G401 (cell line): Measurements from ENCODE around the gene ZNF827. TPM values are rescaled to one million over a fixed set of nuclear protein-coding genes. Genes with fewer than 3 reads are reported as not detected.

Source experiments
- DNase-seq: peaks from one replicate; pipeline ENCODE4 v3.0.0-alpha.2; 2015; ENCODE audit warnings: low spot score
- in situ Hi-C: cut with HindIII; loops from 2 replicates; pipeline ENCODE4 v1.10.0; 2016; ENCODE audit warnings: low sequenced_read_pairs, mixed read lengths
- total RNA-seq: library from RNA; depleted of rRNA; stranded (reverse); fragments of >200 nt; shearing (Covaris generic); gene quantifications from 2 replicates; pipeline ENCODE4 v1.2.3, GENCODE V29; 2014

Gene ZNF827
- total RNA-seq, 1 experiment from 2014 or later: 2.1 TPM

DNA sequence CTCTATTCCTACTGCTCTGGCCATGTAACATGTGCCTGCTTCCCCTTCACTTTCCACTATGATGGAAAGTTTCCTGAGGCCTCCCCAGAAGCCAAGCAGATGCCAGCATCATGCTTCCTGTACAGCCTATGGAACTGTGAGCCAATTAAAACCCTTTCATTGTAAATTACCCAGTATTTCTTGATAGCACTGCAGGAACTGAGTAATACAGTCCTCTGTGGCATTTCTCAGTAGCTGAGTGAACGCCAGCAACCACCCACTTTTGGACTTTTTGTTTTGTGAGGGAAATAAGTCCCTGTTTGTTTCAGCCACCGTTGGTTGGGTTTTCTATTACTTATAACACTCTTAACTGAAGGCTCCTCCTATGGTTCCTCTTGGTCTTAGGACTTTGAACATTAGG is 154.6 kb downstream of the ZNF827 start:
- in situ Hi-C loops: no loop called here
- no peak for DNase-seq

- no peak for DNase-seq
- in situ Hi-C loops: no loop called here
These were observed 155.9 kb downstream of the ZNF827 start for GRCh38 chr4:145782756-145783155.

- in situ Hi-C loops: no loop called here
- no peak for DNase-seq
These were observed 157.3 kb downstream of the ZNF827 start for GRCh38 chr4:145781351-145781750.

DNA sequence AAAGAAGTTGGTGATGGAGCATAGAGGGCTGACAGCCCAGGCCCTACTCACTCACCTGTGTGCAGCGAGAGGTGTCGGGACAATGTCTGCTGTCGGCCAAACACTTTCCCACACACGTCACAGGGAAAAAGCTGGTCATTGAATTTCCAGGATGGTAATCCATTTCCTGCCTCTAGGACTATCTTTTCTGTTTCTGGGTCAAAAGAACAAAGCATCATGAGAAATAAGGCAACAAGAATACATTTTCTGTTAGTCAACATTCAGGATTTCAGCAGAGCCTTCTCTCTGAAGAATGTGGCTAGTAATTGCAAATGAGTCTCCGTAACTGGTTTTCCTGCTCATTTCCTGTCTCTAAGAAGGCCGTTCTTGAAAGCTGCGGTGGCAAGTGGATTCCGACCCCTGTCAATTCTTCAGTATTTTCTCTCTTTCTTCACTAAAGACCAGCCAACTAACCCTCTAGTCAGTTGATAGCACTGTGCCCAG is 159.3 kb downstream of the ZNF827 start:
- DNase-seq: no peak

GRCh38 chr4:145776208-145776607 is 162.4 kb downstream of the ZNF827 start:
- in situ Hi-C loops: no loop called here
- DNase-seq: no peak

More for the DNA sequence above, 159.3 kb downstream of the ZNF827 start:
- in situ Hi-C loops: no loop called here

DNA sequence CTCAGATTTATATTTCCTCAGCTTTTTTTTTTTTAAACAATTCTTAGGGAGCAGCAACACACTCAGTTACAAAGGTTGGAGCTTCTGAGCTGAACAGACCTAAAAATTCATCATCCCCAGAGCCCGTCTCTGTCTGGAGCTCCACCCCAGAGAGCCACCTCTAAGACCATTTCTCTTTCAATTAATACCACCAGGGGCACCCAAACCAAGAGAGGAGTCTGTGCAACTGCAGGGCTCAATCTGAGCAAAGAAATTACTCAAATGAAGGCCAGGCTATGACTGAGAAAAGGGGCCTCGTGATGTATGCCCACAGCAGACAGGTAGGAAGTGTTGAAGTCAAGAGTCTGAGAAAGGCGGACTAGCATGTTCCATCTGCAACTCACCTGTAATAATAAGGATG is 163.2 kb downstream of the ZNF827 start:
- DNase-seq: no peak
- in situ Hi-C loops: no loop called here

GRCh38 chr4:145774473-145774872 is 164.2 kb downstream of the ZNF827 start:
- in situ Hi-C loops: no loop called here

GRCh38 chr4:145773581-145774234 is 164.9 kb downstream of the ZNF827 start:
- in situ Hi-C loops: no loop called here
- peak; percentile 49 for DNase-seq

More at GRCh38 chr4:145774473-145774872, 164.2 kb downstream of the ZNF827 start:
- DNase-seq: no peak

GRCh38 chr4:145772347-145772746 is 166.3 kb downstream of the ZNF827 start:
- in situ Hi-C loops: no loop called here
- no peak for DNase-seq

DNA sequence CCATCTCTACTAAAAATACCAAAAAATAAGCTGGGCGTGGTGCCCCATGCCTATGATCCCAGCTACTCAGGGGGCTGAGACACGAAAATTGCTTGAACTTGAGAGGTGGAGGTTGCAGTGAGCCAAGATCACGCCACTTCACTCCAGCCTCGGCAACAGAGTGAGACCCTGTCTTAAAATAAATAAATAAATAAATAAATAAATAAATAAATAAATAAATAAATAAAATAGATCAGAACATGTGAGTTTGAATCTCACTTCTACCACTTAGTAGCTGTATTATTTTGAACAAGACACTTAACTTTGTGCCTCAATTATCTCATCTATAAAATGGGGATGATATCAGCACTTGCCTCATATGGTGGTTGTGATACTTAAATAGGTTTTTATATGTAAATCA is 168.5 kb downstream of the ZNF827 start:
- no peak for DNase-seq
- in situ Hi-C loops: no loop called here

DNA sequence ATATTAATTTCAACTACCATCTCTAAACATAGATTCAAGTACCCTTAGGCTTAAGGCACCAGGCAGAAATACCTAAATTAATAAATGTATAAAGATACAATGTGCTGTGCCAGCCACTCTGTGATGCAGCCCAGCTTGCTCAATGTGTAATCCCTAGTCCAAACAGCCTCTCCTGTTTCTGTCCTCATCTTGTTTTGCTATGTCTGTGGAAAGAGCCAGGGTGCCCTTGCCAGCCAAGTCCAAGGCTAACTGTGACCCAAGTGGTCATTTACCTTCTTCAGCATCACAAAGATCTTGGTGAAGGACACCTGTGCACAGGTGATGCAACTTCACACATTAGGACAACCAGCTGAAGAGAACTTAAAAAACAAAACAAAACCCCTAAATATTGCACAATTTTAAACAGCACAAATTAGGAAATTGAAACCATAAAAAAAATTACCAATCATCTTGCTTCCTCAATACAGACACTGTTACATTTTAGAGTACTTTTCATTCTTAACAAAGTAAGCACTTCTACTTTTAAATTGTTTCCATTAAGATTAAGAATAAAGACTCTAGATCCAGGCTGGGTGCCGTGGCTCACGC is 169.1 kb downstream of the ZNF827 start:
- in situ Hi-C loops: no loop called here
- DNase-seq: no peak

GRCh38 chr4:145766273-145766672 is 172.3 kb downstream of the ZNF827 start:
- no peak for DNase-seq
- in situ Hi-C loops: no loop called here

- DNase-seq: no peak
- in situ Hi-C loops: no loop called here
These were observed 175.2 kb downstream of the ZNF827 start for GRCh38 chr4:145763399-145763798.

DNA sequence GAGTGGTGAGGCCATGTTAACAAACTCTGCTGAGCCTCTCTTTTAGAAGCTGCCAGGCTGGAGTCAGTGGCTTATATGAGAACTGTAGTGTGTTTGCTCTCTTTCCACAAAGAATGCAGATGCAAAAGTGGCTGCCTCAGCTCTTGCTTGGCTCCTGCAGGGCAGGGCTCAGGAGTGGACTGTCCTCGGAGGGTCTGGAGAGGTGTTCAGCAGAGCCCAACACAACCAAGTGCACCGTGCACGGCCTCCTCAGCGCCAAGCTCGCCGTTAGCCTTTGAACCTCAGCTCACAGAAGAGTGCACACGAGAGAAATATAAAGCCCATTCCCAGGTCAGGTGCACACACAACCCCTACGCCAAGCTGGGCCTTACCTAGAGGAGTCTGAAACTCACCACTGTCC is 175.9 kb downstream of the ZNF827 start:
- no peak for DNase-seq
- in situ Hi-C loops: no loop called here

- DNase-seq: peak; percentile 90
- in situ Hi-C loops: no loop called here
These were observed 177.4 kb downstream of the ZNF827 start for GRCh38 chr4:145760961-145761929.

DNA sequence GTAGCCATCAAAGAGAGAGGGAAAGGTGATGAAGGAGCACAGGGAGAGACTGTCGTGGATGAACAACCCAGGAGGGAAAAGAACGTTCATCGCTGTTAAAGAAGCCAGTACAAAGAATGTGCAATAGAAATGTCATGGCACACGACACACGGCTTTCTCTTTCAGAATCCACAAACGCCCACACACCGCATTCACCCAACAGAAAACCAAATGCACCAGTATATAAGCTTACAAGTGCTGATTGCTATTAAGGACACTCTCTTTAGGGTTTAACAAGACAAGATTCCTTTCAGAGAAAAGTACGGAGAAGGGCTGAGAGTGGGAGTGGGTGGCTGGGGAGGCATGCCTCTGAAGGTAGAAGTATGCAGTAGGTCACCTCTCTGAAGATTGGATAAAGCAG is 178.4 kb downstream of the ZNF827 start:
- in situ Hi-C loops: no loop called here

GRCh38 chr4:145757188-145757587 is 181.4 kb downstream of the ZNF827 start:
- in situ Hi-C loops: no loop called here
- no peak for DNase-seq

More for the DNA sequence above, 178.4 kb downstream of the ZNF827 start:
- DNase-seq: no peak

DNA sequence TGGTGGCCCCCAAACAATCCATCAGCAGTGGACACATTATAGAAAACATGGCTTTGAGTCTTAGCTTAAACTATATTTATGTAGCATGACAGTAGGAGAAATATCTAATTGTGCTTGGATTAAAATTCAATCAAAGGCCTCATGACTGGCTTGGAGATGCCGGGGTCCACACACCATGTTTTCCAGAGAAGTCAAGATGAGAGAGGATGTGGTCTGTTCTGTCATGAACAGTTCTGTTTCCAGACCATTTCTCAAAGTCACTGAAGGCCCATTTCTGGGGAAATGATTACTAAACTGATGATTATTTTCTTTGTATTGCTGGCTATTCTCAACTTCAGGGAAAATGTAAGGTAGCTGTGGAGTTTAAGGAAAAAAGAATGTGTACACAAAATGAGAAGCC is 182.4 kb downstream of the ZNF827 start:
- in situ Hi-C loops: no loop called here
- DNase-seq: no peak

GRCh38 chr4:145755802-145756201 is 182.8 kb downstream of the ZNF827 start:
- in situ Hi-C loops: no loop called here

GRCh38 chr4:145743641-145744040 is 195.0 kb downstream of the ZNF827 start:
- in situ Hi-C loops: no loop called here
- no peak for DNase-seq

More at GRCh38 chr4:145755802-145756201, 182.8 kb downstream of the ZNF827 start:
- DNase-seq: peak; percentile 41
